Myocyte (in vitro differentiated cells): Measurements from ENCODE around the gene GCG. TPM values are rescaled to one million over a fixed set of nuclear protein-coding genes. Genes with fewer than 3 reads are reported as not detected.

Experiments
- DNase-seq: peaks from one replicate; pipeline ENCODE4 v3.0.0-alpha.2; 2012; ENCODE audit warnings: low read depth
- polyA plus RNA-seq: library from polyadenylated mRNA; unstranded; fragments of >200 nt; gene quantifications from one replicate; pipeline ENCODE4 v1.2.1, GENCODE V29; 2012; ENCODE audit warnings: missing spikeins
- total RNA-seq: library from RNA; depleted of rRNA; stranded (reverse); fragments of >200 nt; gene quantifications from 2 replicates; pipeline ENCODE4 v1.2.3, GENCODE V29; 2014

Gene GCG
- total RNA-seq: not detected in 2 replicates
- not detected for polyA plus RNA-seq

- DNase-seq: no peak
These were observed at the start of gene GCG for GRCh38 chr2:162152147-162152546. Gene GCG (minus strand): TSS chr2:162152247. CDS start chr2:162149178, 3,069 bp downstream.

- no peak for DNase-seq
These were observed 48.6 kb upstream of the GCG start for GRCh38 chr2:162200636-162201035.

GRCh38 chr2:162199913-162200312, 47.9 kb upstream of the GCG start:
- no peak for DNase-seq

- DNase-seq: no peak
These were observed 46.2 kb upstream of the GCG start for GRCh38 chr2:162198239-162198638.

- no peak for DNase-seq
These were observed 45.2 kb upstream of the GCG start for GRCh38 chr2:162197069-162197825.

- DNase-seq: no peak
These were observed 44.6 kb upstream of the GCG start for GRCh38 chr2:162196638-162197037.

GRCh38 chr2:162188451-162188850, 36.4 kb upstream of the GCG start:
- DNase-seq: no peak

- DNase-seq: no peak
These were observed 33.6 kb upstream of the GCG start for GRCh38 chr2:162185541-162186232.

GRCh38 chr2:162184821-162185450, 32.9 kb upstream of the GCG start:
- no peak for DNase-seq

GRCh38 chr2:162184359-162184758, 32.3 kb upstream of the GCG start:
- DNase-seq: no peak

GRCh38 chr2:162182395-162182794, 30.3 kb upstream of the GCG start:
- DNase-seq: no peak

- no peak for DNase-seq
These were observed 25.3 kb upstream of the GCG start for GRCh38 chr2:162177301-162177700.

- DNase-seq: no peak
These were observed 23.7 kb upstream of the GCG start for GRCh38 chr2:162175714-162176113.

GRCh38 chr2:162174746-162175145, 22.7 kb upstream of the GCG start:
- no peak for DNase-seq

- no peak for DNase-seq
These were observed 20.8 kb upstream of the GCG start for GRCh38 chr2:162172802-162173370.

- no peak for DNase-seq
These were observed 14.7 kb upstream of the GCG start for GRCh38 chr2:162166745-162167144.

GRCh38 chr2:162166174-162166573, 14.1 kb upstream of the GCG start:
- DNase-seq: no peak

GRCh38 chr2:162164802-162165201, 12.8 kb upstream of the GCG start:
- DNase-seq: peak; percentile 8

GRCh38 chr2:162159446-162159845, 7.4 kb upstream of the GCG start:
- DNase-seq: no peak

GRCh38 chr2:162156149-162156548, 4.1 kb upstream of the GCG start:
- DNase-seq: no peak

- DNase-seq: no peak
These were observed 3.0 kb upstream of the GCG start for GRCh38 chr2:162155093-162155492.
